ENCODE data around the gene ZMPSTE24. TPM values are rescaled to one million over a fixed set of nuclear protein-coding genes. Genes with fewer than 3 reads are reported as not detected.

Gene ZMPSTE24
- total RNA-seq, 2 experiments from 2014 or later, result 20.6 to 21.2 TPM

DNA sequence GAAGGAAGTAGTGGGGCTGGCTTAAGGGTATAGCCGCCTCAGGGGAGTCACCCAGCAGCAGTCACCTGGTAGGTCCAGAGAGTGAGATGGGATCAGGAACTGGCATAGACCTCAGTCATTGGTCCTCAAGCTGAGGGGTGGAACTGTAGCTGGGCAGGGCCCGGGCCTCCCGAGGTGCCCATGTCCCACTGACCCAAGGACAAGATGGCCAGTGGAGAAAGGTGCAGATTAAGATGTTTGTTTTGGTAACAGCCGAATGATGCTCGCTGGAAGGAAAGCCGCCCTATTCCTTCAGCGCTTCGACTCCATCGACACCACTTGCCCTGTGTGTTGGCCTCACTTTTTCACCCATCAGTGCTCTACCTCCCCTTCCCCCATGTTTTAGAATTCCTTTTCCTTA is 42.6 kb downstream of the ZMPSTE24 start:
- Mint-ChIP-seq H3K27me3 (no peaks in the 10 kb centered on the region), H3K36me3 (peaks cover 5% of the 10 kb centered on the region), H3K4me3 (no peak overlapping the region), H3K4me1 (no peaks in the 10 kb centered on the region), H3K9me3 (no peaks in the 10 kb centered on the region), H3K27ac (no peak overlapping the region)
- DNase-seq (no peak), ATAC-seq (ENCODE audit: low read depth) (no peak)
- POLR2A ChIA-PET, result interaction anchor here (1.4 kb wide), 1 partner anchor 14 kb away, joined by 4 read pairs; no protein-coding TSS in a partner anchor

DNA sequence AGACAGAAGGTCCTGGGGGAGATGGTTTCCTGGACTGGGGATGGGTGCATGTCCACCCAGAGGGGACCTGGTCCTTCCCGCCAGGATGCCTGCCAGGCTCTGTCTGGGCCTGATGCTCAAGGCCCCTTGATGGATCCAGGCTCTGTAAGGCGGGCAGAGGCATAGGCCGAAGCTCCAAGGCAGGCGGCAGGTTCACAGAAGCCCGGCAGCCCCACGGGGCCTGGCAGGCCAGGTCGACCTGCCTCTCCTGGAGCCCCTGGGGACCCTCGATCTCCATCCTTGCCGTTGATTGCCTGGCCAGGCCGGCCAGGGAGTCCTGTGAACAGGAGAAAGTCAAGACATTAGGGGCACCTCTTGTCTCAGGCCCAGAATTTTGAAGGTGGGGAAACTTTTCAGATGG is 43.0 kb downstream of the ZMPSTE24 start:
- Mint-ChIP-seq H3K27ac (no peak overlapping the region), H3K9me3 (no peaks in the 10 kb centered on the region), H3K4me3 (no peak overlapping the region), H3K36me3 (peaks cover 5% of the 10 kb centered on the region), H3K27me3 (no peaks in the 10 kb centered on the region), H3K4me1 (no peaks in the 10 kb centered on the region)
- POLR2A ChIA-PET, result no interaction called here
- DNase-seq (no peak), ATAC-seq (ENCODE audit: low read depth) (no peak)

DNA sequence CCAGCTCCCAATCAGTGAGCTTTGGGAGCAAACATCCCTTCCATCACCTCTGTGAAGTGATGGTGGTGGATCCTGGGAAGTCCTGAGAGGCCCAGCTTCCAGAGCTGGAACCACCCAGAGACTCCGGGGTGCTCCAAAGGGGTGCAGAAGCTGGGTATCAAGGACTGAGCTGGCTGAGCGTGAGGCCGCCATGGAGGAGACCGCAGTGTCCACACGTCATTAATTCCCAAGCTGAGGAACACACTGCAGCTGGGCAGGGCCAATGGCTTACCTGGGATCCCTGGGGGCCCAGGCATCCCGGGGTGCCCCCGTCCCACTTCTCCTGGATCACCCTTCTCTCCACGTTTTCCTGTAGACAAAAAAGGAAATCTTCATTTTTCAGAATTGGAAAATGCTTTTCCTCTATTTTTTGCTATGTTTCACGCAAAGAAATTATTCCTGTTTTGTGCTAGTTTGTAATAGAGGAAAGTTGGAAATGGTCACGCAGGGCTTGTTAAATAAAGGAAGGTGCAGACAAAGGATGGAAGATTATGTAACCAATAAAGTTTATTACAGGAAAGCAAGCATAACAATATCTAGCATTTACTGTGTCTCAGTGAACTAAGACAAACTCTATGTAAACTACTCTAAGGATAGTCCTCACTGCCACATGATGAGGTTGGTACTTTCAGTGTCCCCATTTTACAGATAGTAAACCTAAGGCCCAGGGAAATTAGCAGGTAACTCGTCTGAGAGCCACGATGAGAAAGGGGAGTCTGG is 43.7 kb downstream of the ZMPSTE24 start:
- H3K36me3 Mint-ChIP-seq, result peaks cover 4% of the 10 kb centered on the region
- POLR2A ChIA-PET, result no interaction called here

DNA sequence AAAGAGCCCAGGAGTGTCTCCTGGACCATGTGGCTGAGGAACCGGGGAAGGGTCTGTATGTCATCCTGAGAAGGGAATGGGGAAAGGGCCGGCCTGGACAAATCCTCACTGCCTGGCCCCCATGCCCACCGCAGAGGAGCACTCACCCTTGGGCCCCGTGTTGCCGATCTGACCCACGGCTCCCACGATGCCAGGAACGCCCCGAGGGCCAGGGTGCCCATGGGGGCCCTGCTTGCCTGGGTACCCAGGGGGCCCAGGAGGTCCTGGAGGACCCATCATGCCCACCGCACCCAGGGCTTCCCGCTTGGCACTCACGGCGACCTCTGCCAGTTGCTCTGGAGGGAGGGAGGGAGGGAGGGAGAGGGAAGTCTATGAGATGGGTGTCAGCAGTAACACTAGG is 44.4 kb downstream of the ZMPSTE24 start:
- ATAC-seq (ENCODE audit: low read depth) (no peak), DNase-seq (no peak)
- Mint-ChIP-seq H3K4me3 (no peak overlapping the region), H3K27me3 (no peaks in the 10 kb centered on the region), H3K36me3 (peaks cover 1% of the 10 kb centered on the region), H3K9me3 (no peaks in the 10 kb centered on the region), H3K4me1 (no peaks in the 10 kb centered on the region), H3K27ac (no peak overlapping the region)
- POLR2A ChIA-PET, result no interaction called here

More for the DNA sequence above, 43.7 kb downstream of the ZMPSTE24 start:
- no peaks in the 10 kb centered on the region for H3K9me3 Mint-ChIP-seq
- H3K27ac Mint-ChIP-seq, result no peak overlapping the region
- no peak for ATAC-seq (ENCODE audit: low read depth)
- DNase-seq, result no peak
- no peak overlapping the region for H3K4me3 Mint-ChIP-seq
- H3K27me3 Mint-ChIP-seq, result no peaks in the 10 kb centered on the region
- H3K4me1 Mint-ChIP-seq, result no peaks in the 10 kb centered on the region

DNA sequence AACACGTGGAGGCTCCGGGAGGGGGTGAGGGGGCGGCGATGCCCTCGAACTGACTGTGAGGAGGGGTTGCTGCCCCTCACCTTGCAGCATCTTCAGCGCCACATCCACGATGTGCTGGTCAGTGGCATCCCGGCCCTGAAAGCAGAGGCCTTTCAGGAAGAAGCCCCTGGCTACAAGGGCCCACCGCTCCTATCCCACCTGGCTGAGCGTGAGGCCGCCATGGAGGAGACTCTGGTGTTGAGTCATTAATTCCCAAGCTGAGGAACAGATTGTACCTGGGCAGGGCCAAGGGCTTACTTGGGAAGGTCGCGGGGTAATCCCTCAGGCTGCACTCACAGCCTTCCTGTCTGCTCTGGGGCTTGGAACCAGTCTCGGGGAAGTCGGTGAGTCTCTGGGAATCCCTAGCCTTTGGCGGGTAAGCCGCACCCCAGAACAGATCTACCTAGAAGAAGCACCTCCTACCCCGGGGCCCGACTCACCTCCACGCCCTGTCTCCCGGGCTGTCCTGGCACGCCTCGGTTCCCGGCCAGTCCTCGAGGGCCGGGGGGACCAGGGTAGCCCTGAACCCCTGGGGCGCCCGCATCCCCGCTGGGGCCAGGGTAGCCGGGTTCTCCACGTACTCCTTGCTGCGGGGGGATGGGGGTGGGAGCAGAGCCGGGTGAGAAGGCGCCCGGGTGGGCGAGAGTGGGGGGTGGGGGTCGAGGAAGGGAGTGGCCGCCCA is 45.2 kb downstream of the ZMPSTE24 start:
- Mint-ChIP-seq H3K4me3 (no peak overlapping the region), H3K36me3 (no peaks in the 10 kb centered on the region), H3K9me3 (no peaks in the 10 kb centered on the region), H3K27me3 (no peaks in the 10 kb centered on the region), H3K4me1 (no peaks in the 10 kb centered on the region), H3K27ac (no peak overlapping the region)
- ATAC-seq (ENCODE audit: low read depth) (no peak), DNase-seq (no peak)
- POLR2A ChIA-PET, result no interaction called here

DNA sequence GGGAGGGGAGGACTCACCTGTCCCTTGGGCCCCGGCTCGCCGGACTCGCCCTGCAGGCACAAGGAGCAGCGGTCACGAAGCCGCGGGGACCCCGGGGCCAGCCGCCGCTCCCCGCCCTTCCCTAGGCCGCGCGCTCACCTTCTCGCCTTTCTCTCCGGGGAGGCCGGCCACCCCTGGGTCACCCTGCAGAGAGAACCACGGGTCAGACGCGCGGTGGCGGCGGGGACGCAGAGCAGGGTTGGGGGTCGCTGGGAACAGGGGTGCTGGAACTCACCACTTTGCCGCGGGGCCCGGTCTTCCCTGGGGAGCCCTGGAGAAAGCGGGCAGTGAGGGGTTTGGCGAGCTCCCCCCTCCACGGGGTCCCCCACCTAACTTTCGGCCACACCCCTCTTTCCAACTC is 45.8 kb downstream of the ZMPSTE24 start:
- Mint-ChIP-seq H3K27me3 (no peaks in the 10 kb centered on the region), H3K9me3 (no peaks in the 10 kb centered on the region), H3K4me1 (no peaks in the 10 kb centered on the region), H3K36me3 (no peaks in the 10 kb centered on the region), H3K27ac (no peak overlapping the region), H3K4me3 (no peak overlapping the region)
- DNase-seq (no peak), ATAC-seq (ENCODE audit: low read depth) (no peak)
- POLR2A ChIA-PET, result no interaction called here

DNA sequence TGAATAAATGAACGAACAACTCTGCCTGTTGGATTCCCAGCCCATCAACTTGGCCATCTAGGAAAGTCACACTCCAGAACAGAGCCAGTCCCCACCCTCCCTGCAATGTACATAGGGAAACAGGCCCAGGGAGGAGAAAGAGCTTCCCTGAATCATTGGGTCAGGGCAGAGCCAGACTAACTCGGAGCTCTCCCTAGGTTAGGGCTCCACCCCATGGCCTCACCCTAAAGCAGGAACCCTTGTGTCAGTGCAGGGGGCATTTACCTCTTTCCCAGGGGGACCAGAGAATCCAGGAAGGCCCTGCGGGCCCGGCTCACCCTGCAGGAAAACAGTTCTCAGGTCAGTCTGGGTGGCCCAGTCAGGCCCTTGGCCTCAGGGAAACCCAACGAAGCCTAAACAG is 47.4 kb downstream of the ZMPSTE24 start:
- POLR2A ChIA-PET, result interaction anchor here (0.6 kb wide), 1 partner anchor 16 kb away, joined by 3 read pairs; no protein-coding TSS in a partner anchor
- no peaks in the 10 kb centered on the region for H3K27me3 Mint-ChIP-seq
- H3K4me3 Mint-ChIP-seq, result no peak overlapping the region
- no peaks in the 10 kb centered on the region for H3K36me3 Mint-ChIP-seq
- no peak overlapping the region for H3K27ac Mint-ChIP-seq
- ATAC-seq (ENCODE audit: low read depth) (no peak), DNase-seq (no peak)
- H3K4me1 Mint-ChIP-seq, result no peaks in the 10 kb centered on the region
- no peaks in the 10 kb centered on the region for H3K9me3 Mint-ChIP-seq

DNA sequence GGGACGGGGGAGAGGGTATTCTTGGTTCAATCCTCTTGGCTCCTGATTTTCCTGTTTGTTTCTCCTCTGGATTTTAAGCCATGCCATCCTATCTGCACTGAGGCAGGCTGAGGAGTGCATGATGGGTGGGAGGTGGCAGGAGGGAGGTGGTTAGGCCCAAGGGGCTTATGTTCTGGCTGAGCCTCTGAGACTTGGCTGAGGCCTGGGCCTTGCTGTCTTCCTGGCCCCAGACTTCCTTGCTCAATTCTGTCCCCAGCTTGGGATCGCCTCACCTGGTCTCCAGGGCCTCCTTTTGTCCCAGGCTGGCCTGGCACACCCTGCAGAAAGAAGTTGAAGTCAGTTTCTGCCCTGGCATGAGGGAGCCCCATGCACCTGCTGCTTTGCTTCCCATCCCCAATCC is 47.8 kb downstream of the ZMPSTE24 start:
- ATAC-seq (ENCODE audit: low read depth), result no peak
- H3K27ac Mint-ChIP-seq, result no peak overlapping the region
- no peaks in the 10 kb centered on the region for H3K27me3 Mint-ChIP-seq
- H3K9me3 Mint-ChIP-seq, result no peaks in the 10 kb centered on the region
- H3K36me3 Mint-ChIP-seq, result no peaks in the 10 kb centered on the region
- DNase-seq, result no peak
- POLR2A ChIA-PET, result no interaction called here
- no peak overlapping the region for H3K4me3 Mint-ChIP-seq
- no peaks in the 10 kb centered on the region for H3K4me1 Mint-ChIP-seq

DNA sequence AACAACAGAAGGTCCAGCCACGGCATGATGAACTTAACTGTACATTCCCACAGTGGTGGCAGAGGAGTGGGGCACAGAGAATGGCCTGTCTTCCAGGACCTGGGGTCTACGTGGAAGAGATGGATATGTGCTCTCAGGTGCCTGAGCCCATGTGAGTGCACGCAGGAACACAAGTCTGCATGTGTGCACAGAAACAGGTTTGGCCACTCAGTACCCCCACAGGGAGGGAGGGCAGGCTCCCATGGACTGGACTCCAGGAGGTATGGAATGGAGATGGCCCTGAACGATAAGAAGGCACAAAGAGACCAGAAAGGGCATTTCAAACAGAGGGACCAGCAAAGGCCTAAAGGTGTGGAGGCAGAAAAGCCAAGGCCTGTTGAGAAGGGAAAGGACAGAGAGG is 48.3 kb downstream of the ZMPSTE24 start:
- POLR2A ChIA-PET, result interaction anchor here (0.6 kb wide), 1 partner anchor 812 kb away, joined by 3 read pairs; no protein-coding TSS in a partner anchor
- no peak for DNase-seq
- no peak overlapping the region for H3K4me3 Mint-ChIP-seq

DNA sequence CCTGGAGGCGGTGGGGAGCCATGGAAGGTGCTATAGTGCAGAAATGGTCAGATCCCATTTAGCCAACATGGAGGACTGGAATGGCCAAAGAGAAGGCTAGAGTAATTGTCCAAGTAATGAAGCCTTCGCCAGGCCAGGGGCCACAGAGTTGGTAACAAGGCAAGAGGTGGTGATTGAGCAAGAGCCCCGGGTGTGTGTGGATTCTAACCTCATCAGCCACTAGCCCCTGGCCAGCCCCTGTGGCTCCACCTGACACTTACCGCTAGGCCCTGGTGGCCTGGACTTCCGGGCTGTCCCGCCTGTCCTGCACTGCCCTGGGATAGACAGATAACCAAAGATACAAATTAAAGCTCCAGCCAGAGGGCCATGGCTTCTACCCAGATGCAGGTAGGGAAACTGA is 49.1 kb downstream of the ZMPSTE24 start:
- no peak overlapping the region for H3K27ac Mint-ChIP-seq
- no peaks in the 10 kb centered on the region for H3K4me1 Mint-ChIP-seq
- H3K4me3 Mint-ChIP-seq, result no peak overlapping the region
- no peaks in the 10 kb centered on the region for H3K36me3 Mint-ChIP-seq
- no peaks in the 10 kb centered on the region for H3K9me3 Mint-ChIP-seq
- H3K27me3 Mint-ChIP-seq, result no peaks in the 10 kb centered on the region
- ATAC-seq (ENCODE audit: low read depth) (no peak), DNase-seq (no peak)
- POLR2A ChIA-PET, result no interaction called here

More for the DNA sequence above, 48.3 kb downstream of the ZMPSTE24 start:
- Mint-ChIP-seq H3K36me3 (no peaks in the 10 kb centered on the region), H3K9me3 (no peaks in the 10 kb centered on the region), H3K4me1 (no peaks in the 10 kb centered on the region), H3K27me3 (no peaks in the 10 kb centered on the region), H3K27ac (no peak overlapping the region)
- no peak for ATAC-seq (ENCODE audit: low read depth)

DNA sequence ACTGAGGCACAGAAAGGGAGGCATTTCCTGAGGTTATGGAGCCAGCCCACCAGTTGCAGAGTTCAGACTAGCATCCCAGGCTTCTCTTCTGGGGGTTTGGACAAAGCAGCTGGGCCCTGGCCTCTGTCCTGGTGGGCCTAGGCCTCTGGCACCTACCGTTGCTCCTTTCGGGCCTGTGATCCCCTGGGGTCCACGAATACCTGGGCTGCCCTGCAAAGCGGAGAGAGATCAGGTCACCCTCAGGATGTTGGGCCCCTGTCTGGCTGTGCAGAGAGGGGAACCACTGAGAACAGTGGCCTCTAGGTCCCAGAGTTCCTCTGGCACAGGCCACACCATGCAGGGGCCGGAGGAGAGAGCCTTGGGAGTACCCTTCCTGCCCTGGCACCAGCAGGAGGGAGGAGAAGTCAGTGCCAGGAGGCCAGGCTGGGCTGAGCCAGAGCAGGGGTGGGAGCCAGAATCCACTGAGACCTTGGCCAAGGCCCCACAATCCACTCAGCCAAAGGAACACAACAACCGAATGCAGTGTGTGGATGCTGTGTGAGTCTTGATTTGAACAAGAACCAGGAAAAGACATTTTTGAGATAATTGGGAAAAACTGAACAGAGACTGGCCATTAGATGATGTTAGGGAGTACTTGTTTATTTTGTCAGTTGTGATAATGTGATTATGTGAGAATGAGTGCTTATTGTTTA is 50.1 kb downstream of the ZMPSTE24 start:
- no peak overlapping the region for H3K27ac Mint-ChIP-seq
- DNase-seq (no peak), ATAC-seq (ENCODE audit: low read depth) (no peak)
- no peak overlapping the region for H3K4me3 Mint-ChIP-seq
- no peaks in the 10 kb centered on the region for H3K9me3 Mint-ChIP-seq
- POLR2A ChIA-PET, result no interaction called here
- peaks cover 7% of the 10 kb centered on the region for H3K4me1 Mint-ChIP-seq
- H3K27me3 Mint-ChIP-seq, result no peaks in the 10 kb centered on the region
- no peaks in the 10 kb centered on the region for H3K36me3 Mint-ChIP-seq

DNA sequence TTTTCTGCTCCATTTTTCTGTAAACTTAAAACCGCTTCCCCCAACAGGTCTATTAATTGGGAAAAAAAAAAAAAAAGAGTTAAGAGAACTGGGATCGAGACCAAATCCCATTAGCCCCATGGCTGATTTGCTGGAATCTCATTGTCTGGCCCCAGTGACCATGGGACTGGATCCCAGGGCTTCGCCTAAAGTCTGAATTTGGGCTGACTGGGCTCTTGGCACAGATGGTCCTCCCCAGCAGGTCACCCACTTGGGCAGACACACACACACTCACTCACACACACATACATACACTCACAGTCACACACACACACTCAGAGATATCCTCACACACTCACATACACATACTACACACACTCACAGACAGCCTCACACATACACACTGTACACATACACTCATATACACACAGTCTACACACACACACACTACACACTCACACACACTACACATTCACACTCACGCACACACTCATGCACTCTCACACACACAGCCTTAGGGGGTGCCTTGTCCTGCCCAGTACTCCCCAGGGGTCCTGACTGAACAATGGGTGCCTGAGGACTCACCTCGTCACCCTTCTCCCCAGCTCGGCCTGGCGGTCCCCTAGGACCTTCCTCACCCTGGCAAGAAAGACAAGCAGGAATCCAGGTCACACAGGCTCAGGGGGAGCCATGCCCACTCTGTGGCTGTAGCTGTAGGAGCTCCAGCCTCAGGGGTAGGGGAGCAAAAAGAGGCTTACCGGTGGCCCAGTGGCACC is 51.5 kb downstream of the ZMPSTE24 start:
- DNase-seq, result no peak
- H3K36me3 Mint-ChIP-seq, result no peaks in the 10 kb centered on the region
- POLR2A ChIA-PET, result no interaction called here
- no peak overlapping the region for H3K27ac Mint-ChIP-seq
- no peak overlapping the region for H3K4me3 Mint-ChIP-seq
- peaks cover 2% of the 10 kb centered on the region for H3K27me3 Mint-ChIP-seq
- peaks cover 13% of the 10 kb centered on the region for H3K4me1 Mint-ChIP-seq
- ATAC-seq (ENCODE audit: low read depth), result no peak
- no peaks in the 10 kb centered on the region for H3K9me3 Mint-ChIP-seq

DNA sequence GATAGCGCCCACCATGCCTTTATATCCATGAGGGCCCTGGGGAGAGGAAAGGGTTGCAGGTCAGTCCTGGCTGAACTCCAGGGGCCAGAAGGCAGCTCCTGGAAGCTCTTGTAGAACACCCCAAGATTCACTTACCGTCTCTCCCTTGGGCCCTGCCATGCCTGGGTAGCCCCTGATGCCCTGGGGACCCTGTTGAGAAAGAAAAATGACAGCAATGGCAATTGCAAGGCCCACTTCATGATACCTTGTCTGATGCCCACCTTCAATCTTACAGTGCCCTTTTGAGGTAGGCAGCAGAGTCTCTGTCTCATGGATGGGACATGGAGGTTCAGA is 52.1 kb downstream of the ZMPSTE24 start:
- Mint-ChIP-seq H3K27ac (no peak overlapping the region), H3K4me3 (no peak overlapping the region), H3K27me3 (peaks cover 4% of the 10 kb centered on the region), H3K36me3 (no peaks in the 10 kb centered on the region), H3K4me1 (peaks cover 14% of the 10 kb centered on the region), H3K9me3 (no peaks in the 10 kb centered on the region)
- no peak for DNase-seq
- ATAC-seq (ENCODE audit: low read depth), result no peak
- POLR2A ChIA-PET, result no interaction called here

Measured in activated naive CD8-positive, alpha-beta T cell treated with anti-CD3 and anti-CD28 coated beads, Interleukin-2, amount 10 ng/mL, durations not matched to agents 7 days and 5 days (primary cell).